GM18520 (cell line): Measurements from ENCODE around the gene MRPL53.
"Not testable (repeated sequence)": the region's sequence is repeated elsewhere in the genome, so short reads cannot be mapped to it uniquely, and the experiment has no call there.

Experiments
- ATAC-seq: cut with Tn5 transposase; IDR thresholded peaks from one replicate; pipeline ENCODE4 v1.9.1; 2021; ENCODE audit not compliant: unreplicated experiment

The MRPL53 gene

GRCh38 chr2:74502720-74503505 is 30.4 kb upstream of the MRPL53 start:
- peak; percentile 37 for ATAC-seq

GRCh38 chr2:74502147-74502719 is 29.8 kb upstream of the MRPL53 start:
- ATAC-seq = no peak

- no peak for ATAC-seq
Observed at GRCh38 chr2:74501335-74502071, 29.0 kb upstream of the MRPL53 start.

- no peak for ATAC-seq
Observed at GRCh38 chr2:74500578-74500946, 28.1 kb upstream of the MRPL53 start.

GRCh38 chr2:74499940-74500577 is 27.6 kb upstream of the MRPL53 start:
- no peak for ATAC-seq

GRCh38 chr2:74499267-74499939 is 26.9 kb upstream of the MRPL53 start, which contains the start of gene LBX2:
TSS of gene LBX2 (minus strand) at chr2:74499603. CDS start at chr2:74499537, 66 bp downstream.
- ATAC-seq = no peak

GRCh38 chr2:74498500-74499266 is 26.2 kb upstream of the MRPL53 start:
- ATAC-seq = no peak

GRCh38 chr2:74497777-74498499 is 25.5 kb upstream of the MRPL53 start:
- no peak for ATAC-seq

- ATAC-seq = no peak
Observed at GRCh38 chr2:74496997-74497776, 24.7 kb upstream of the MRPL53 start.

GRCh38 chr2:74495440-74495839 is 23.0 kb upstream of the MRPL53 start:
- no peak for ATAC-seq

- ATAC-seq = no peak
Observed at GRCh38 chr2:74493546-74493945, 21.1 kb upstream of the MRPL53 start.

- no peak for ATAC-seq
Observed at GRCh38 chr2:74491648-74492544, 19.4 kb upstream of the MRPL53 start.

GRCh38 chr2:74489906-74490305 is 17.4 kb upstream of the MRPL53 start:
- no peak for ATAC-seq

GRCh38 chr2:74488643-74489481 is 16.4 kb upstream of the MRPL53 start:
- ATAC-seq = no peak

GRCh38 chr2:74486141-74486540 is 13.7 kb upstream of the MRPL53 start:
- ATAC-seq = no peak

- ATAC-seq = not testable (repeated sequence)
Observed at GRCh38 chr2:74483675-74484164, 11.2 kb upstream of the MRPL53 start.
